ENCODE results near the gene ANTXR2.

ANTXR2 gene

DNA sequence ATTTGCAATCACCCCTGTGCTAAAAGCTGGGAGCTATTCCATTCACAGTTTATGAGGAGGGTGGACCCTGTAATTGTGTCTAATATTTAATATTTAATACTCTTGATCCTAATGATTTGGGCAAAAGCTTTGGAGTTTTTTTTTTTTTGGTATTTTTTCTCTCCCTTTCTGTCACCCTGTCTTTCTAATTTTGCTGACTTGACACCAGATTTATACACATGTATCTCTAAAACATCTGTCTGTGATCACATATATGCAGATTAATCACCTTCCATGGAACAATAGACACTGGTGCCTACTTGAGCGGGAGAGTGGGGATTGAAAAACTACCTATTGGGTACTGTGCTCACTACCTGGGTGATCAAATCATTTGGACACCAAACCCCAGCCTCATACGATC is 18.7 kb upstream of the ANTXR2 start:
- DNase-seq, result no peak

DNA sequence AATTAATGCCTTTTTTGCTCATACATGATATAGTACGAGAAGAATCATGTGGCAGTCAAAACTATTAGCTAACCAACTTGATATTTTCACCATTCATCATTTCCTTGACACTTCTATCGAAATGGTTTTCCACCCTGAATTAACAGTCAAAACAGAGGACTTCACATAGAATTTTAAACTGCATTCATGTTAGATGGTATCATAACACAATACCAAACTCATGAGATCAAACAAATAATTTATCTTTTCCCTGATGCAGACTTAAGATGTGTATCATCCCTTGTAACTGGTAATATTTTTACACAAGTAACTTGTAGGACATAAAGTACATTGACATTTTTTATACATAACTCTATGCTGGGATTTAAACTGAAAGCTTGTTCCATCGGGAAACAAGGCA is 18.2 kb upstream of the ANTXR2 start:
- no peak for DNase-seq

DNA sequence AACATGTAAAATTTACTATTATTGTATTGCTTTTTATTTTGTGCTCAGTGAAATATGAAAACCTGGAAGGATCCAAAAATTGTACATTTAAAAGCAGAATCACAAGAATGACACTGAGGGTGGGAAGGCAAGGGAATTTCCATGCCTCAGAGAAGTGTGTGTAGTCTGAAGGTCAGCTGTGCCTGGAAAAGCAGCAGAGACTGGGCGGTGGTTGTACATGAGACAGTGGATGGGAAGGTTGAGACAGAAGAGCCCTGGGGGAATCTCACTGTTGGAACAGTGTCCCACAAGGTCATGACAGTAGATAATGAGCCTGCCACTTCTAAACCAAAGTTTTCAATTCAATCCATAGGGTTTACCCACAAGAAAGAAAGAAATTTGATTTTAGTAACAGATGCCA is 17.1 kb upstream of the ANTXR2 start:
- DNase-seq, result no peak

DNA sequence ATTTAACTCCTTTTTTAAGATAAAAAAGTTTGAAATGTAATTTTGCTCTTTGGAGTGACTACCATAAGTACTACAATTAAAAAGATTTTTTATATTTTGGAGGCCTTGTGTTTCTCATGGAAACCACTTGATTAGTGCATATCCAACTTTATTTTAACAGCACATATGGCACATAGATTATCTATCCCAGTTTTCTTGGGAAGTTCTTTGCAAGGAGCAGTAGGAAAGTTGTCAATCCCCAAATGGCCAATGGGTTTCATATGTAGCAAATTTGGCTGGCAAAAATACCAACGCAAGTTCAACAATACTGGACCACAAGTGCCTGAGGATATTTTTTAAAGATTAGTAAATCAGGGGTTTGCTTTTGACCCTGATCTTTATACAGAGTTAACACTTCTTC is 15.4 kb upstream of the ANTXR2 start:
- no peak for DNase-seq

DNA sequence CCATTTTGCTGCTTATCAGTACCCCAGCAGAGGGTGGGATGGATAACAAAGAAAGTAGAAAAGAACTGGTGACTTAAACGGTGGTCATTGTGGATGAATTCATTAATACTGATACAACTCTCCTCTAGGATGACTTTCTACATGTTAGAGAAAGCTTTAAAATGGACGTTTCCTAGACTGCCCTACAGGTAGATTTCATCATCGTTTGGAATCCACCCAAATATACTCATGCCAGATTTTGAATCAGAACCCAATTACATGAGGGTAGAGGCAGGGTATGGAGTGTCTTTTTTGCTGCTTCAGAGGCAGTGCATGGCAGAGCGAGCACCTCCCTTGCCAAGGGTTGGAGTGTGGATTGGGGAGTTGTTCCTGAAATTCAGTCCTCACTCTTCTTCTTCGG is 13.3 kb upstream of the ANTXR2 start:
- no peak for DNase-seq

DNA sequence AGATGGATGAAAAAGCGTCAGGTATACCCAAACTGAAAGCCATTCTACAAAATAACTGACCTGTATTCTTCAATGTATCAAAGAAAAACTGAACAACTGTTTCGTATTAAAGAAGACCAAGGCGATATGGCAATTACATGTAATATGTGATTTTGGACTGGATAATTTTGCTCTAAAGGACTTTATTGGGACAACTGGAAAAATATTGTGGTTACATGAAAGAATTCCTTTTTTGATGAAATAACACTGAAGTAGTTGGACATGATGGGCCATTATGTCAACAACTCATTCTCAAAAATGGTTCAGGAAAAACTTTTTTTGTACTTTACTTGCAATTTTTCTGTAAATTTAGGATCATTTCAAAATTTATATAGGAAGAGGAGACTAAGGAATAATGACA is 12.1 kb upstream of the ANTXR2 start:
- DNase-seq, result no peak

DNA sequence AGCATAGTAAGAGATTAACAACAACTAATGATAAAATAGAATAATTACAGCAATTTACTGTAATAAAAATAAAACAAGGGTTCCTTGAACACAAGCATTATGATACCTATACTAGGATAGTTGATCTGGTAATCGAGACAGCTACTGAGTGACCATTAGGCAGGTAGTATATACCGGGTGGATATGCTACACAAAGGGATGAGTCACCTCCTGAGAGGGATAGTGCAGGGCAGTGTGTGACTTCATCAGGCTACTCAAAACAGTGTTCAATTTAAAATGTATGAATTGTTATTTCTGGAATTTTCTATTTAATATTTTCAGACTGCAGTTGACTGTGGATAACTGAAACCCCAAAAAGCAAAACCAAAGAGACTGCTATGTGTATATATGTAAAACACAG is 9.7 kb upstream of the ANTXR2 start:
- no peak for DNase-seq

DNA sequence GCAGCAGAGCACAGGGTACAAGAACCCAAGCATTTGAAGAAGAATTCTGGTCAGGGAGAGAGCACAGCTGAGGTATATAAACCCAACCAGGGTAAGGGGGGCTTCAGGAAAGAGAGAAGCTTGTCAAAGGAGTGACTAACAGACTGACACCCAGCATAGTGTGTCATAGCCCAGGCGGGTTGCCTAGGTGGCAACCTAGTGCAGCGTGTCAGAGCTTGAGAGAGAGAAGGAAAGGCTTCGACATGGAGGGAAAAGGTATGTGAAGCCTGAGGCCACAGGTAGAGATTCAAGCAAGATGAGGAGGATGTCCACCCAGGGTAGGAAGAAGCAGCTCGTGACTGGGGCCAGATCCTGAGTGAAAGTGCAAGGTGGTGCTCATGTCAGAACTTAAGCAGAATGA is 8.5 kb upstream of the ANTXR2 start:
- no peak for DNase-seq

DNA sequence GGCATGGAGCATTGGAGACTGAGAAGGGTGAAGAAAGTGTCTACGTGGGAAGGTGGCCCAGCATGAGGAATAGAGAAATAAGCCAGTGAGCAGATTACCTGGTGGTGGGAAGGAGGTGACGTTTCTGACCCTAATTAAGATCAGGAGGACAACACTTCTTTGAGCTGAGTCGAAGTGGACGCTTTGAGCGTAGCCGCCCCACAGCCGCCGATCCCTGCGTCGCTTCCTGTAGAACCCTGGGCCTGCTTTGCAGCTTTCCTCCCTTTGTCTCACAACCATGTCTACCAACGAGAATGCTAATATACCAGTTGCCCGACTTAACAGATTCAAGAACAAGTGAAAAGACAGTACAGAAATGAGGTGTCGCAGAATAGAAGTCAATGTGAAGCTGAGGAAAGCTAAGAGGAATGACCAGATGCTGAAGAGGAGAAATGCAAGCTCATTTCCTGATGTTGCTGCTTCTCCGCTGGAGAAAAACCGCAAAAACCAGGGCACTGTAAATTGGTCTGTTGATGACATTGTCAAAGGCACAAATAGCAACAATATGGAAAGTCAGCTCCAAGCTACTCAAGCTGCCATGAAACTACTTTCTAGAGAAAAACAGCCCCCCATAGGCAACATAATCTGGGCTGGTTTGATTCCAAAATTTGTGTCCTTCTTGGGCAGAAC is 6.4 kb upstream of the ANTXR2 start:
- DNase-seq, result no peak

DNA sequence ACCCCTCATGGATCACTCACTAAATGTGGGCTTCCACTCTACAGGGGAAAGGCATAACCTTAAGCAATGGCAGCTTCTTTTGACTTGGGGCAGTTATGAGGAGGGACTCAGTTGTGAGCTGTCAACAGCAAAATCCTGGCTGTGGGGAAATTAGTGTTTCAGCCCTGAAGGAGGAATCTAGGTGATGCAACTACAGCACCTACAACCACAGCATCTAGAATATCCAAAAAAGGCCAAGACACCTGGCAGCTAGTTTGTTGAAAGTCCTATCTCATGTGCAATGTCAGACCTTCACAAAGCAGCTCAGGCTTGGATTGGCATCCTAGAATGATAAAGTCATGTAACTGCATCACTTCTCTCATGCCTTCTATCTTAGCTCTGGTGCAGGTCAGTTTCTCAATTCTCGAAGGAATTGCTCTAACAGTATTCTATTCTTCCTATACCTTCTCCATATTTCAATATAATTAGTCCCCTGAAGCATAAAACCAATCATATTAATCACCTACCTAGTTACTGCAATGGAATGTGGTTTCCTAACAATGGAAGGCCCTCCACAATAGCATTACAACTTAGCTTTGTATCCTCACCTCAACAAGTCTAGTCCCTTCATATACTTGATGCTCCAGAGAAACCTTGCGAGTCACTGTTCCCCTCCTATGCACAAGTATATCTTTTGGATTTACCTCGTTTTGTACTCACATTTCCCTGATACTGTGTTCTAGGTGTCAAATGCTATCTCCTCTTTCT is 5.5 kb upstream of the ANTXR2 start:
- no peak for DNase-seq

DNA sequence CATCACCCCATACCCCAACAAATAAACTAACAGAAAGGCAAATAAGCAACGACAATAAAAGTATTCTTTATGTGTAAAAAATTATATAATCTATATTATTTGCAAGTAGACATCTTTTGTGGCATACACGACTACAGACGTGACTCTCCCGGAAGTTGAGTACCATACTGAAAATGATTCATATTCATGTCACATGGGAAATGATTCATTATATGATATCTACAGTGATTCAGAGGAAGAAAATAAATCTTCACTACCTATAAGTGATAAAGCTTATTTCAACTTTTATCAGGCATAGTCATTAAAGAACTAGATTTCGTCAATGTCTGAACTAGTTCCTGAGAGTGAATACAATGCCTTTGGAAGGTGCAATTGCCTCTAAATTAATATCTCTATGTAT is 4.6 kb upstream of the ANTXR2 start:
- no peak for DNase-seq

DNA sequence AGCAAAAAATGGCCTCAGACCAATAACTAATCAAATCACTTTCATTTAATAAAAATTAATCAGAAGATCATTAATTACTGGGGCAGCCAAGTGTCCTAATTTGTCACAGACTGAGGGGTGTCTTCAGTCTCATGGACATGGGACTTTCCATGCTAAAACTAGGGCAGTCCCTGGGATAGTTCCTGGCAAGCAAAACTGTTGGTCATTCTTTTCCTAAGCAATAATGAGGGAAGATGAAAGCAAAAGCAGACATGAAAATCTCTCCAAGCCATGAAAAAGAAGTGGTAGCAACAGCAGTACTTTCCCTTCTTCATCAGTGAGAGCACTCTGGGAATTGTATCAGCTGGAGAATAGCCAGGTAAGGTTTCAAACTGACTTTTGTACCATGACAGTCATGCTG is 3.7 kb upstream of the ANTXR2 start:
- no peak for DNase-seq

DNA sequence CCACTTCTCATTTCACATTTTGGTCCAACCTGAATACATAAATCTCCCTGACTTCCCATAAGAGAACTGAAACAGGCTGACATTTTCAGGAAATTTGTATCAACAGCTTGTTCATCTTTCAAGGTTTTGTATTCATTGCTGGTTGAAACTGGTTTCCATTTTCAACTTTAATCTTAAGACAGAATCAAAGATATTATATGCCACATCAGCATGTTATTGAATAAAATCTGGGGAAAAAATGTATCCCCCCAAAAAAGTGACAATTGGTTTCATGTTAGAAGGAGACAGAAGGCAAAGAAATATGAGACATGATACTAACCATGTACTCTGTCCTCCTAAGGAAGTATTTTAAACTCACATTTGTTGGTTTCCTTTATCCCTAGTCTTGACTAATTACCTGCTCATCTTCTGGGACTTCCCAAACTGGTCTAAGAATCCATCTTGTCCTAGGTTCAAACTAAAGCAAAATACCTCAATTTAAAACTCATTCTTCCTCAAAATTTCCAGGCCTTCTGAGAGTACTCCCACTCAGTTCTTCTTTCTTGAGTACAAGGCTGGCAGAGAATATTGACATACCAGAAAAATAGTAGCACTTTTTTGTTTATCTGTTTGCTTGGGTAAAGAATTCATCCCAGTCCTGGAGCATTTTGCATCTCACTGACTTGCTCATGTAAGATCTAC is 3.1 kb upstream of the ANTXR2 start:
- no peak for DNase-seq

DNA sequence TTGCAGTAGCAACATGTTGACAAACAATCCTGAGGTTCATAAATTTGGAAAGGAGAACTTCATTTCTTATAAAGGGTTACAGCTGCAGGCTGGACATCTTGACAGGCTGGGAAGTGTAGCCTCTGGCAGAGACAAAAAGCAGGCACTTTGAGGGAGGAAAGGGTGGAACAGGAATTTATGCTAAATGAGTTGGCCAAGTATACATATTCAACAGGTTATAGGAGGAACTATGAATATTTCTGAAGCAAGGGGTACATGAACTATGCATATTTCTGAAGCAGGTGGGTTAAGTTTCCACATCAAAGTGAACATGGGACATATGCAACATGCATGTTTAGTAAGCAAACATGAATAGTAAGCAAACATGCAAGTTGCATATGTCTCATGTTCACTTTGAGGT is 1.6 kb upstream of the ANTXR2 start:
- DNase-seq, result no peak

DNA sequence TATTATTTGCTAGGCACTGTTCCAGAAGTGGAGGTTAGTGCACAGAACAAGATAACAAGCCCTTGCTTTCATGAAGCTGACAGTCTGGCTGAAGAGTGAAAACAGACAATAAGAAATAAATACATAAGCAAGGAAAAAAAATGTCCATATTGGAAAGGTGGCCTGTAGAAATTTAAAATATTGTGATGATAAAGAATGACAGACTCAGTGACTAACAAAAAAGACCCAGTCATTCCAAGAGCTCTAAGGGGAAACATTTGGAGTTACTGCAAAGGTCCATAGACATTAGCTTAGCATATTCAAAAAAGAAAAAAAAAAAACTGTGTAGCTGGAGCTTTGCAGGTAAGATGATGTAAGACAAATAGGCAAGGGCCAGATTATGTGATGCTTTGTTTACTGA is 1.0 kb upstream of the ANTXR2 start:
- no peak for DNase-seq

DNA sequence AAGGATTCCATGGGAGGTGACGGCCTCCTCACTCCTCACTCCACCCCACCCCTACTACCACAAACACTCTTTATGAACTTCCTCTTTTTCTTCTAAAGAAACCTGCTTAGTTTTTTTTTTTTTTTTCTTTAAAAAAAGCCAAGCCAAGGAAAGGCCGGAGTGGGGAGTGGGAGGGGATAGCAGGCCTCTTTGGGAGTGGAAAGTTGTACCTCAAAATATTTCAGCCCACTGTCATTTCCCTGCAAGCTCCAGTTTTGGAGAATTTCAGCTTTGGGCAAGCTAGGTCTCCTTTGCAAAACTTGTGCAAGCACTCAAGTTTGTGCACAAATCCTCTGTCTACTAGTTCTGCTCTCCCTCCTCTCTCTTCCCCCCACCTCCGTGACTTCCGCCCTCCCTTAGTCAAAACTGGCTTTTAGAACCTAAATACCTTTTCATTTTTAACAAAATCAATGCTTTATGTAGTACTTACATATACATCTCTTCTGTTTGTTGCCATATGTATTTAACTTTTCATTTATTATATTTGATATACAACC is 512 bp upstream of the ANTXR2 start:
- peak; percentile 31 for DNase-seq

DNA sequence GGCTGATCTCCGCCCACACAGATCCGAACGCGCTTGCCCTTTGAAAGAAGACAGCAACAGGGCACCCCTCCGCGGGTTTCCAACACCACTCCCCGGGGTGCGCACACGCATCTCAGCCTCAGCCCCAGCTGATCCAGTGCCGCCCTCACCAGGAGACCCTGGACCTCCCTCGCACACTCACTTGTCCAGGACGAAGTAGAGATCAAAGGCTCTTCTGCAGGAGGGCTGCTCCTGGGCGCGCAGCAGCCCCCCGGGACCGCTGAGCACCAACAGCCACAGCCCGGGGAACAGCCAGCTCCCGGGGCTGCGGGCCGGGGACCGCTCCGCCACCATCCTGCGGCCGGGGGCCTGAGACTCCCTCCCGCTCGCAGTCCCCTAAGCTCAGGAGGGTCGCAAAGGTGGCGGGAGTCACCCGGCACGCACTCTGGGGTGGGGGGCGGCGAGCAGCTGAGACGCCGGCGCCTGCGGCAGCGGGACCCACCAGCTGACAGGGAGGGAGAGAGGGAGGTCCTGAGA is 743 bp downstream of the ANTXR2 start:
- DNase-seq, result peak; percentile 67

DNA sequence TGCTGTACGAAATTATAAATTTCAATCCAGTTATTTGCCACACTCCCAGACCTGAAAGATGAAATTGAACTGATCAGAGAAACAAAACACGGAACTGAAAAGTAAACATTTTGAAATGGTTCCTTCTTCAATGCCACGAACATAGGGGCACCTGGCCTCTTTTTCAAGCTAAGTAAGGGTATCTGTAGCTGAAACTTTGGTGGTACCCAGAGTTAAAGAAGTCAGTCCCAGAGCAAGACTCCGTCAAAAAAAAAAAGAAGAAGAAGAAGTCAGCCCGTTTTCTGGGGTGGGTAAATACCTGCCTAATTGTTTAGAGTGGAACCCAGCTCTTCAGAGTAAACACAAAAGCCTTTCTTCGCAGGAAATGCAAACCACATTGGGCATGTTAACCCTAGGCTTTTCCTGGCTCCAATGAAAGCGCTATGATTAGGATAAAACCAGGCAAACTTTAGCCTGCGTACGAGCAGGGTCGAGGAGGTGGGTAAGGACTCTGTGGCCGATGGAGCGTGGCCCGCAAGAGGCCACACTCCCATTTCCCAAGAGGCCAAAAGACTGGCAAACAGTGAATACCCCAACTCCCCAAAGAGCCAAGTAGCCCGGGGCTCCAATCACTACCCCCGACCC is 1.3 kb downstream of the ANTXR2 start:
- no peak for DNase-seq

DNA sequence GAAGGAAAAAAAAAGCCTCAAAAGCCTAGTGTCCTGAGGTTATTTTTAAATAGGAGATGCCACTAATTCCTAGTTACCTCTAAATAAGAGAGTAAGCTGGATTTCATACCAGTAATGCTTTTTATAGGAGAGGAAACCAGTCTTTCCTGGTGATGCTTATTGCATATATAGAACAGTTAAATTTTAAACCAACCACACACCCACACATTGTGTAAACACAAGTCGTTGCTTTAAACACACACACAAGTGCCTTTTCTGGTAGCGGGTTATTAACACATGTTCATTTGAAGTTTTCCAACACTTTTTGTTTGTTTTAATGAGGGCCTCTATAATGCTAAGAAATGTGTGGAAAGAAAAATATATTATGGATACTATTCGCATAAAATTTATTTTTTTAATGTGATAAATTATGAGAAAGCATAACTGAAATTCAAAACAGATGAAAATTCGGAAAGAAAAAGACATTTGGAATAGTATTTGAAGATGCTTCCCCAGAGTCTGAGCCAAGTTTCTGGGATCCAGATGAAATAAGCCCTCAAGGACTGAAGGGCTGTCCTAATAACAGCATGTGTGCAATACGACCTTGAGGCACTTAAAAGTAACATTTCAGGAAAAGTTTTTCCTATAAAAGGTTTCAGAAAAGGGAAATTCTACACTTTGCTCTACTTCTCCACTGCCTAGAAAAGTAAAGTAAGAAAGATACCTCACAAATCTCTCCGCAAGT is 2.0 kb downstream of the ANTXR2 start:
- DNase-seq, result no peak

DNA sequence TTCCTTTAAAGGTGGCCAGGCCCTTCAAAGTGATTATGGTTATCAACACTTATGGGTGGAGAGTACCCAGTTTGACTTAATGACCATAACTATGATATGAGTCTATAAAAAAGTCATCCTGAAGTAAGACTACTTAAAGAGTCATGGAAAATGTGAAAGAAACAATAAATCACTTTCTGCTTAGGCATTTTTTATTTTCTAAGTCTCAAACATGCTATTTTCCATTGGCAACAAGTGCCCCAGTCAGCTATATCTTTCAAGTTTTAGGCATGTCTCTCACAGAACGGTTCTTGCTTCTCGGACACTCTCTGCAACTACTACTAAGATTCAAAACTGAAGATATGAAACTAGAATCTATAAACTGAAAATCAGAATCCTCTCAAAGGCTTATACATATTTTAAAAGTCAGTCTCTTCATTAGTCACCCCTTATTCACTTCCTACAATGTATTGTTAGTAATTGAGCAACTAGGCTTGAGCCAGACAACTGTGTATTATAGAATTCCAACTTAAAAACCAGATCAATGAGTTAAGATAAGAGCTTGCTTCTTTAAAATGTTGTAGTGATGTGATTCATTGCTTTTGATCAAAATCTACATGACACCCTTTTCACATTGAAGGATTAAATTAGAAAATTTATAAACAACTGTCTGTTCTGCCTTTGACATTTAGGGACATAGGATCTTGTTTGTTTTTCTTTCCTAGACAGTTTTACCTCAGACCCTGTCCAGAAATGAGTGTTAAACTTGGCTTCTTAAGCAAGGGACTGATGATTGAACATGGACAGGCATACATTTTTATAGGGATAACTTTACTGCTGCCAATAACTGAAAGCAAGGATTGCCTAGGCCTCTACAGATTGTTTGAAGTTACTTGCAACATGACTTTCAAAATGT is 2.9 kb downstream of the ANTXR2 start:
- no peak for DNase-seq

DNA sequence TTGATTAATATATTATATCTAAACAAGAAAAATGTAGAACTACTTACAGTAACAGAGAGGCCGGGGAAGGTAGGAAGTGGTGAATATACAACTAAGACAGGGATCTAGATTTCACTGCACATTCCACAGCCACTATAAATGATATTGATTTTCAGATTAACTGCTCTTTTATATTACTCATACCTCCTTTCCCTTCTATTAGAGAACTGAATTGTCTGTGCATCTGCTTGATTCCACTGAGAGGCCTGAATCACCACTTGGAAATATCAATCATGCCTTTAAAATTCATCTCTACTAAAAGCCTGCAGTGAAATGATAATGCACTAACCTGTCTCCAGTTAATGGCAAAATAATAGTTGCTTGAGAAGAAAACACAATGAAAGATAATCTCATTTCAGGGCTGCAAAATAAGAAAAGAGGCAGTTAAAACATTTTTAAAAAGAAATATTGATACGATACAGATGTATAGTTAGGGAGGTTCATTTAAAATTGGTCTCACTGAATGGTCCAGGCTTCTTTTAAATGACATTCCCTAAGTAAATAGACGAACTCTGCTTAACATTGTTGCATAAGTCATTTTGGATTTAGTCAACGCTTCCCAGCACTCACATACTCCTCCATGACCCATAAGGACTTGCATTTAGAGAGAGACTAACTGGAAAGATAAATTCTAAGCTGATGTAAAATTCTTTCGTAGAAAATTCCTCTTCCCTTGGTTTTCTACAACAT is 3.8 kb downstream of the ANTXR2 start:
- DNase-seq, result no peak
